Spleen (tissue), 7 donors: ENCODE measurements around the gene MICAL3.

Experiments used
- CTCF ChIP-seq, 11 experiments: fragments of 200-600 bp in 7 of 11; fragments of 450-650 bp in 4 of 11; sonication (generic) in 4 of 11; IDR thresholded peaks in 8 of 11; conservative IDR thresholded peaks in 3 of 11; 1 replicate in 7 of 11; 2 replicates in 4 of 11; pipeline versions ENCODE4 v1.4.0 to v1.8.0; 2016 to 2021; ENCODE audit warnings: antibody characterized with exemption in 11 of 11, inconsistent platforms in 4 of 11, mild to moderate bottlenecking in 1 of 11
- POLR2A ChIP-seq, 3 donors: fragments of 450-650 bp; IDR thresholded peaks; one replicate each; pipeline ENCODE4 v1.5.1; 2017; ENCODE audit warnings: antibody characterized with exemption in 3 of 3, mild to moderate bottlenecking in 1 of 3
- POLR2AphosphoS5 ChIP-seq, 3 donors: sonication (generic); formaldehyde crosslinking; IDR thresholded peaks; one replicate each; pipeline ENCODE4 v1.5.1; 2017; ENCODE audit warnings: antibody characterized with exemption in 3 of 3
- donor health status: DM: no; HTN: no; CAD: no; lungs with moderate emphysema.
- donor health status: DM: no; HTN: no; CAD: no.
- donor health status: DM: no; HTN: no; CAD: no.

GRCh38 chr22:17982572-17983141, 41.7 kb downstream of the MICAL3 start:
- TF ChIP-seq CTCF (IDR thresholded peaks at IDR 0.05 in 8 of 11, conservative IDR thresholded peaks at IDR 0.05 in 3 of 11) (no peak), POLR2AphosphoS5 (IDR thresholded peaks at IDR 0.05) (no peak), POLR2A (IDR thresholded peaks at IDR 0.05) (no peak)
